Activated CD8-positive, alpha-beta memory T cell treated with anti-CD3 and anti-CD28 coated beads for 1 hour (primary cell): Measurements from ENCODE around the gene ADAD2.
"Not testable (repeated sequence)": the region's sequence is repeated elsewhere in the genome, so short reads cannot be mapped to it uniquely, and the experiment has no call there.

Experiments used
- DNase-seq, 2 donors: peaks; one replicate each; pipeline ENCODE4 v3.0.0-alpha.2; 2020; ENCODE audit warnings: low read depth in 1 of 2; ENCODE audit errors: extremely low read depth in 1 of 2

ADAD2 gene

DNA sequence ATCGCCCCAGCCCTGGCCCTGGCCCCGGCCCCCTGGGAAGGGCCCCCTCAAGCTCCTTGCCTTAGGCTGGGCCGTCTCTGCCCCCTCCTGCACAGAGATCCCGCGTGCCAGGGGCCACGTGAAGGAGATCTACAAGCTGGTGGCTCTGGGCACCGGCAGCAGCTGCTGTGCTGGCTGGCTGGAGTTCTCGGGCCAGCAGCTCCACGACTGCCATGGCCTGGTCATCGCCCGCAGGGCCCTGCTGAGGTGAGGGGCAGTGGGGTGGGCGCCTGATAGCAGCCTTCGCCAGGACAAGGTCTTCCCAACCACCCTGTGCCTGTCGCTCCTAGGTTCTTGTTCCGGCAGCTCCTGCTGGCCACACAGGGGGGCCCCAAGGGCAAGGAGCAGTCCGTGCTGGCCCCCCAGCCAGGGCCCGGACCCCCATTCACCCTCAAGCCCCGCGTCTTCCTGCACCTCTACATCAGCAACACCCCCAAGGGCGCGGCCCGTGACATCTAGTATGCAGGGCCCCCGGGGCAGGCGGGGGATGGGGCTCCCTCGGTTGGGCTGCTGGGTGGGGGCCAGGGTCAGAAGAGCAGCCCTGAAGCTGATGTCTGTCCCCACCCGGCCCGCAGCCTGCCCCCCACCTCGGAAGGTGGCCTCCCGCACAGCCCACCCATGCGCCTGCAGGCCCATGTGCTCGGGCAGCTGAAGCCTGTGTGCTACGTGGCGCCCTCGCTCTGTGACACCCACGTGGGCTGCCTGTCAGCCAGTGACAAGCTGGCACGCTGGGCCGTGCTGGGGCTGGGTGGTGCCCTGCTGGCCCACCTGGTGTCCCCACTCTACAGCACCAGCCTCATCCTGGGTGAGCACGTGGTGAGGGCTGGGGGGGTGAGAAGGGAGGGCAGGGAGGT, 4.5 kb downstream of the ADAD2 start:
- no peak for DNase-seq

DNA sequence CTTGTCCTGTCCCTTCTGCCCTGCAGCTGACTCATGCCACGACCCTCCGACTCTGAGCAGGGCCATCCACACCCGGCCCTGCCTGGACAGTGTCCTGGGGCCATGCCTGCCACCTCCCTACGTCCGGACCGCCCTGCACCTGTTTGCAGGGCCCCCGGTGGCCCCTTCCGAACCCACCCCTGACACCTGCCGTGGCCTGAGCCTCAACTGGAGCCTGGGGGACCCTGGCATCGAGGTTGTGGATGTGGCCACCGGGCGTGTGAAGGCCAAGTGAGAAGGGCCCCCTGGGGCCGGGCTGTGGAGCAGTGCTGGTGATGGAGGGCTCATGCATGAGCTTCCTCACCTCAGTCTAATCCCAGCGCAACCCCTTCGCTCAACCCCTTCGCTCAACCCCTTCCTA, 5.1 kb downstream of the ADAD2 start:
- DNase-seq = no peak

DNA sequence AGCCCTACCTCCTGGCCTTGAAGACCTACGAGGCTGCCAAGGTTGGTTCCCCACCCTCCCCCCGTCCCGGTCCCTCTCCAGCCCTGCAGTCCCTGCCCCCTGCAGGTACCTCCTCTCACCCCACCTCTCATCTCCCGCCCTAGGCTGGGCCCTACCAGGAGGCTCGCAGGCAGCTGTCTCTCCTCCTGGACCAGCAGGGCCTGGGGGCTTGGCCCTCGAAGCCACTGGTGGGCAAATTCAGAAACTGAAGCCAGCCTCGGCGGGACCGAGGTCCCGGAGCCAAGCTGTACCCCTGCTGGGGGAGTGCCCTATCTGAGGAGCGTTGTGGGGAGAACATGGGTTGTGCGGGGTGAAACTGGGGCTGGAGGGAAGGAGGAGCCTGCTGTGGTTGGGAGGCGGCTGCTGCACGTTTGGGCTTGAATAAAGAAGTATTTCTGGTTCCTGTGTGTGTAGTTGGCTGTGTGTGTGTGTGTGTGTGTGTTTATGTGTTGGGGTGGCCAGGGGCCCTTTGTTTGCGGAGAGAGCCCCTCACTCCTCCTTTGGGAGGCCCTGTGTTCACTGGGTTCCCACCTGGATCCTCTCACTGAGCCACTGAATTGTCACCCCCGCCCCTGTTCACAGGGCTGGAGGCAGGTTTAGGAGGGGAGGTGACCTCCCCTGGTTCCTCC, 5.9 kb downstream of the ADAD2 start:
- DNase-seq = no peak

GRCh38 chr16:84197466-84198128, 6.6 kb downstream of the ADAD2 start:
- DNase-seq = no peak

DNA sequence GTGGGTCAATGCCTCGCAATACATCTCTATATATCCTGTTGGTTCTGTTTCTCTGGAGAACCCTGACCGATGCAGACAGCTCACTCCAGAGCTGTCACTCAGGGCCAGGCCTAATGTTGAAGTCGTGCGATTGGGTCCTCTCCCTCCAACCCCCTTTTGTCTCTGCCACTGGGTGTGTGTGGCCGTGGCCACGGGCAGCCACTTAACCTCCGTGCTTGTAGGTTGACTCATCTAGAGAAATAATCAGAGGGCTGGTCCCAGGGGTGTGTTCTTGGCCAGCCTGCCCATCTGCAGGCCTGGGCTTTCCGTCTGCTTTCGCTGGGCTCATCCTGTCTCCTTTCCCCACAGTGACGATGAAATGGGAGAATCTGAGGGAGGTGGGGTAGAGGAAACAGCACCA, 7.4 kb downstream of the ADAD2 start:
- DNase-seq = no peak

- DNase-seq = no peak
These were observed 8.1 kb downstream of the ADAD2 start for GRCh38 chr16:84199097-84199496.

- no peak for DNase-seq
These were observed 8.9 kb downstream of the ADAD2 start for GRCh38 chr16:84199861-84200260.

DNA sequence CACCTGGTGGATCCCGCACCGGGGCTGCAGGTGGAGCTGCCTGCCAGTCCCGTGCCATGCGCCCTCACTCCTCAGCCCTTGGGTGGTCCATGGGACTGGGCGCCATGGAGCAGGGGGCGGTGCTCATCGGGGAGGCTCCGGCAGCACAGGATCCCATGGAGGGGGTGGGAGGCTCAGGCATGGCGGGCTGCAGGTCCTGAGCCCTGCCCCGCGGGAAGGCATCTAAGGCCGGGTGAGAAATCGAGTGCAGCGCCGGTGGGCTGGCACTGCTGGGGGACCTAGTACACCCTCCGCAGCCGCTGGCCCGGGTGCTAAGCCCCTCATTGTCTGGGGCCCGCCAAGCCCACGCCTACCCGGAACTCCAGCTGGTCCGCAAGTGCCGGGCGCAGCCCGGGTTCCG, 13.6 kb downstream of the ADAD2 start:
- DNase-seq = not testable (repeated sequence)

- not testable (repeated sequence) for DNase-seq
These were observed 14.2 kb downstream of the ADAD2 start for GRCh38 chr16:84205123-84205522.

- DNase-seq = no peak
These were observed 15.2 kb downstream of the ADAD2 start for GRCh38 chr16:84205976-84206691.

GRCh38 chr16:84207251-84207650, 16.3 kb downstream of the ADAD2 start:
- DNase-seq = no peak

DNA sequence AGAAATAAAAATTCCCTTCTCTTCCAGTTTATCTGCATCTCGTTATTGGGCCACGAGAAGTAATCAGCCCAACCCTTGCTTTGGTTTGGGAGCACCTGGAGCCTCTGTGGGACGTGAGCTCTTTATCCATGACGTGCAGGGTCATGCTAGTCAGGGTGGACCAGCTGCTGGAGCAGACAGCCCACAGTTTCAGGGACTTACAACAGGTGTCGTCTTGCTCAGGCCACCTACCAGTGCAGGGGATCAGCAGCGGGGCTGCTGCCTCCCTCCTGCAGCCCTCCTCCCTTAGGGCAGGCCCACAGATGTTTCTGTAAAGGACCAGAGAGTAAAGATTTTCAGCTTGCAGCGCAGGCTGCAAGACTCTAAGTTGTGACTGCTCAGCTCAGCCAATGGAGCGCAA, 16.9 kb downstream of the ADAD2 start:
- no peak for DNase-seq

DNA sequence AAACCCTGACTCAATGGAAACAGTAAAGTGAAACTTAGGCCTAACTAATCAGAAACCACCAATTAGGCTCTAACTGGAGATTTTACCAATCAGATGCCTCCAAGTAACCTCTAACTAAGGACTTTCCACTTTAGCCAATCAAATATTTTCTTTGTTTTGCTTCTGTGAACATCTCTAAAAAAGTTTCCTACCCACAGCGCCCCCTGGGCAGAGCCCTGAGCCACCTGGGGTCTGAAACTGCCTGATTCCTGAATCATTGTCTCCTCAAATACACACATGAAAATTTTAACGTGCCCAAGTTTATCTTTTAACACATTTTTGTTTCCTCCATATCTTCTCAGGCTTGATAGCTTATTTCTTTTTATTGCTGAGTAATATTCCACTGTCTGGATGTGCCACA, 19.0 kb downstream of the ADAD2 start:
- DNase-seq = no peak

DNA sequence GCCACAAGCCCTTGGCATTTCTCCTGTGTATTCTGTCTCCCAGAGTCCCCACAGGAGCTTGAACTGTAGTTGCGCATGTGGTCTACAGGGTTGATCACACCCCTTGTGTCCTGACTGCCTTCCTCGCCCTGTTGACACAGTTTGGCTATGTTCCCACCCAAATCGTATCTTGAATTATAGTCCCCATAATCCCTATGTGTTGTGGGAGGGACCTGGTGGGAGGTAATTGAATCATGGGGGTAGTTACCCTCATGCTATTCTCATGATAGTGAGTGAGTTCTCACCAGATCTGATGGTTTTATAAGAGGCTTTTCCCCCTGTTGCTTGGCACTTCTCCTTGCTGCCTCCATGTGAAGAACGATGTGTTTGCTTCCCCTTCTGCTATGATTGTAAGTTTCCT, 21.2 kb downstream of the ADAD2 start:
- DNase-seq = no peak

DNA sequence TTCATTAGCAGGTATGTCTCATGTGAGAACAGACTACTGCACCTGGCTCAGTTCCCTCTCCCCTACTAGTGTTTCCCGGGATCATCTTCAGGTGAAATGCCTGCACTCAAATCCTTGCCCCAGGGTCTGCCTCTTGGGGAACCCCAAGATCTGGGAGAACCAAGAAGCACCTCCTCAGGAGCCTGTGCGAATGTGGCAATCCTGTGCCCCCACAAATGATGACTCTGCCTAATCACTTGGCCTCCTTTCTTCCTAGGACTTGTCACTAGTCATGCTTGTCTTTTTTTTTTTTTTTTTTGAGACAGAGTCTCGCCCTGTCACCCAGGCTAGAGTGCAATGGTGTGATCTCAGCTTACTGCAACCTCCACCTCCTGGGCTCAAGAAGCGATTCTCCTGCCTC, 21.7 kb downstream of the ADAD2 start:
- no peak for DNase-seq

DNA sequence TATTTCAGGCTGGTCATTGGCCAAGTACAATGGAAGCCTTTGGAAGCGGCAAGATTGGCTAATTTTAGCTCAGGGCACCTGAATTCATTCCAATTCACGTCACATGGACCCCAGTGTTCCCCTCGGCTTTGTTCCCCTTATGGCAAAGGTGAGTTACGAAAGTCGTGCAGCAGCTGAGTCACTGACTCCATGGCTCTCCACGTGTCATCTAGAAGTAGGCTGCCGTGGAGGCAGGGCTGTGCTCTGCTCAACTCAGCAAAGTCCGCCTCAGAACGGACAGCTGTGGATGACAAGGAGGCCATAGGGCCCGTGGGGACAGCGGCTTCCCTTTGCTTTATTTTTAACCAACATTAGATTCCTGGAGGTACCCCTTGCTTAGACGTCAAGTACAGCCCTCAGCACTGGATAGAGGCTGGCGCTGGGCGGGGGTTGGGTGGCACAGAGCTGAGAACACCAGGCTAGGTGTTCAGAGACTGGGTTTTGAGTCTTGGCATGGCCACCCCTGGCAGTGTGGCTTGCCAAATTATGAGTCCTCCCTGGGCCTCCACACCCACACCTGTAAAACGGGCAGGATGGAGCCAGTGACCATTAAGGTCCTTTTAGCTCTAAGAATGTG, 23.6 kb downstream of the ADAD2 start:
- DNase-seq = no peak

GRCh38 chr16:84215531-84215930, 24.6 kb downstream of the ADAD2 start:
- DNase-seq = no peak

DNA sequence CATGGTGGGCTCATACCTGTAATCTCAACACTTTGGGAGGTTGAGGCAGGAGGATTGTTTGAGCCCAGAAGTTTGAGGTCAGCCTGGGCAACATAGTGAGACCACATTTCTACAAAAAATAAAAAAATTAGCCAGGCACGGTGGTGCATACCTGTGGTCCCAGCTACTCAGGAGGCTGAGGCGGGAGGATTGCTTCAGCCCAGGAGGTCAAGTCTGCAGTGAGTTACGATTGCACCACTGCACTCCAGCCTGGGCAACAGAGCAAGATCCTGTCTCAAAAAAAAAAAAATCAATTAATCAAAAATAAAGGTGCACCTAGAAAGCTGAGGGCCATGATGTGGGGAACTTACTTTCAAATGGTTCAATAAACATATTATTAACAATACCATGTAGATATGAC, 25.2 kb downstream of the ADAD2 start:
- not testable (repeated sequence) for DNase-seq

GRCh38 chr16:84218176-84218823, 27.3 kb downstream of the ADAD2 start:
- DNase-seq = no peak

DNA sequence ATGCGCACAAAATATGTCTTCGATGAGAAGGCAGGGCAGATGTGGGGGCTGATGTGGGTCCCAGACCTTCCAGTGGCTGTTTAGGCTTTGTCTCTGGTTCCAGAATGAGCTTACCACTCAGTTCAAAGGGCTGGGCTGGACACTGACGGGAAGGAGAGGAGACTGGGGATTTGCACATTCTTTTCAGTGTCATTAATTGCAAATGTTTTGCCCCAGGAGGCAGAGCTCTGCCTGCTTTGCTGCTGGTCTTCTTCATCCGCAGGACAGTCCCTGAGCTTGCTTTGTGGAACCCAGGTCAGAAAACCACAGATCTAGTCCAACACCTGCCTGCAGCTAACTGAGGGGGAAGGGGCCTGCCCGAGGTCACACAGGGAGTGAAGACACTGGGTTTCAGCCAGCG, 28.0 kb downstream of the ADAD2 start:
- no peak for DNase-seq
